Urinary bladder (tissue), 4 donors: ENCODE results near the gene ALOX12B. TPM values are rescaled to one million over a fixed set of nuclear protein-coding genes. Genes with fewer than 3 reads are reported as not detected.

Experiments used
- DNase-seq: peaks from one replicate; pipeline ENCODE4 v3.0.0-alpha.2; 2015; ENCODE audit errors: extremely low spot score
- H3K27ac ChIP-seq: one replicate; pipeline ENCODE4 v1.5.1; 2013; ENCODE audit warnings: low read depth, mild to moderate bottlenecking, moderate library complexity
- H3K36me3 ChIP-seq: one replicate; pipeline ENCODE4 v1.6.1; 2013; ENCODE audit warnings: mild to moderate bottlenecking, moderate library complexity; ENCODE audit not compliant: insufficient read depth
- H3K4me1 ChIP-seq: one replicate; pipeline ENCODE4 v1.6.1; 2013; ENCODE audit warnings: mild to moderate bottlenecking, moderate library complexity; ENCODE audit not compliant: insufficient read depth
- H3K4me3 ChIP-seq: one replicate; pipeline ENCODE4 v1.5.1; 2013; ENCODE audit warnings: low read depth, low read length
- WGBS: extraction: QIAGEN DNeasy Blood & Tissue Kit; methylation state at CpG from one replicate; pipeline ENCODE4 v1.1.7; 2013; 5-methylcytosine and 5-hydroxymethylcytosine counted together
- polyA plus RNA-seq: library from polyadenylated mRNA; stranded (reverse); fragments of 200-250 nt; gene quantifications from one replicate; pipeline ENCODE4 v1.2.3, GENCODE V29; 2013
- total RNA-seq: library from RNA; depleted of rRNA; stranded (reverse); fragments of >200 nt; gene quantifications from one replicate; pipeline ENCODE4 v1.2.3, GENCODE V29; 2014
- donor health status: healthy with polysubstance abuse.
- donor health status: healthy.

Gene ALOX12B
- total and polyA plus RNA-seq, 2 donors = 0.11 TPM; not detected in 1

DNA sequence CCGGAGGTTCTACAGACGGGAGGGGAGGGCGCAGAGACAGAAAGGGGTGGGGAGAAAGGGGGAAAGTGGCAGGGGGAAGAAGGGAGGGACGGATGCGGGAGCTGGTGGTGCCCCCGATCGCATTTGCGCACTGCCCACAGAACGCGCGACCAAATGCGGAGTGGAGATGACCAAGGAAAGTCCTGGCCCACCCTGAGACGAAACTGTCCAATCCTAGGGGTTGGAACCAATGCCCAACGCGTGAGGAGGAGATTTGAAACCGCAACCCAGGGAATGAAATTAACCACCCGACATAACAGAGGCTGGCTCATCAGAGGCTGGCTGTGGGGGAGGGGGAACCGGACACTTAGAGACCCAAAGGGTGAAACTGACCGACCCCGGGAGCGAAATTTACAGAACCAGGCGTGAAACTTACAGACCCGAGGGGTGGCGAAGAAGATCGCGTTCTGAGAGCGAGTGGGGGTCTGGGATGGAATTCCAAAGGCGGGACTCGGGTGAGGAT, 35.0 kb upstream of the ALOX12B start:
- under 1% methylated on average over 29 of the region's 29 CpGs for WGBS
- Histone ChIP-seq H3K4me3 (peak overlapping the region; percentile 50), H3K4me1 (peaks cover 3% of the 10 kb centered on the region), H3K27ac (no peak overlapping the region), H3K36me3 (no peaks in the 10 kb centered on the region)
- no peak for DNase-seq

GRCh38 chr17:8121681-8122421, 34.3 kb upstream of the ALOX12B start:
- peak overlapping the region; percentile 50 for H3K4me3 ChIP-seq
- DNase-seq = no peak
- no peak overlapping the region for H3K27ac ChIP-seq
- H3K36me3 ChIP-seq = no peaks in the 10 kb centered on the region
- peaks cover 3% of the 10 kb centered on the region for H3K4me1 ChIP-seq
- under 1% methylated on average over 76 of the region's 76 CpGs for WGBS

GRCh38 chr17:8121407-8121680, 33.8 kb upstream of the ALOX12B start:
- Histone ChIP-seq H3K27ac (no peak overlapping the region), H3K4me3 (peak overlapping the region; percentile 50), H3K4me1 (peaks cover 3% of the 10 kb centered on the region), H3K36me3 (no peaks in the 10 kb centered on the region)
- 1% methylated on average over 25 of the region's 25 CpGs for WGBS
- no peak for DNase-seq

DNA sequence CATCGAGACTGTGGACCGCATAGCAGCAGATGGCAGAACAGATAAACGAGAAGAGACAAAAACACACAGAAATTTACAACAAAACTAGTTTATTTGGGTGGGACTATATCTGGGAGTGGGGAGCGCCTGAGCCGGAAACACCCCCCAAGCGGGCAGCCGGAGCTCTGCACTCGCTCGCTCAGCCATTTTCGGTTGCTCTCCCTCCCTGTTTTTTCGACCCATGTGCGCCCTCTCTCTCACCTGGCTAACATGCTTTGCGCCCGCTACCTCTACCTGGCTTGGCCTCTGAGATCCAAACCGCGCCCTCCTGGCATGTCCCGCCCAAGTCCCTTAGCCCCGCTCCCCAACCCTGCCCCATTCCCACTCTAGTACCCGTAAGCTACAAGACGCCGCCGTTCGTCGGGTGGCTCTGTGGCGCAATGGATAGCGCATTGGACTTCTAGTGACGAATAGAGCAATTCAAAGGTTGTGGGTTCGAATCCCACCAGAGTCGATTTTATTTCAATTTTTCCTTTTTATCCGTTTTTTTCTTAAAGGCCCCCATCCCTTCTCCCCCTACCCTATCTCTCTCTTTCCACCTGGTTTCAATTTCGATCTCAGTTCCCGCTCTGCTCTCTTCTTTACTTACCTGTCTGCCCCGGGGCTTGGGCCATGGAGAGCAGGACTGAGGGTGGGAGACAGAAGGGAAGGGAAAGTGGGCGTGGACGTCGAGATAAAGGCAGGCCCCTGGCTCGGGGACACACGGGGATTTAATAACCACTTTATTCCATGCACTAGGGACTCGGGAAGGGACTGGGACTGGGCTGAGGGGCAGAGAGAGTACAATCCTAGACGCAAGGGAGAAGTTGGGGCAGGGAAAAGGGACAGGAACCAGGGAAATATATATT, 33.2 kb upstream of the ALOX12B start:
- Histone ChIP-seq H3K36me3 (no peaks in the 10 kb centered on the region), H3K4me3 (peak overlapping the region; percentile 14), H3K4me1 (peaks cover 3% of the 10 kb centered on the region), H3K27ac (no peak overlapping the region)
- DNase-seq = no peak
- 1% methylated on average over 40 of the region's 40 CpGs for WGBS

- H3K27ac ChIP-seq = no peak overlapping the region
- WGBS = under 1% methylated on average over 28 of the region's 28 CpGs
- no peaks in the 10 kb centered on the region for H3K4me1 ChIP-seq
- no peaks in the 10 kb centered on the region for H3K36me3 ChIP-seq
- no peak overlapping the region for H3K4me3 ChIP-seq
- DNase-seq = peak; percentile 97
These were observed 32.3 kb upstream of the ALOX12B start for GRCh38 chr17:8119581-8120519.

DNA sequence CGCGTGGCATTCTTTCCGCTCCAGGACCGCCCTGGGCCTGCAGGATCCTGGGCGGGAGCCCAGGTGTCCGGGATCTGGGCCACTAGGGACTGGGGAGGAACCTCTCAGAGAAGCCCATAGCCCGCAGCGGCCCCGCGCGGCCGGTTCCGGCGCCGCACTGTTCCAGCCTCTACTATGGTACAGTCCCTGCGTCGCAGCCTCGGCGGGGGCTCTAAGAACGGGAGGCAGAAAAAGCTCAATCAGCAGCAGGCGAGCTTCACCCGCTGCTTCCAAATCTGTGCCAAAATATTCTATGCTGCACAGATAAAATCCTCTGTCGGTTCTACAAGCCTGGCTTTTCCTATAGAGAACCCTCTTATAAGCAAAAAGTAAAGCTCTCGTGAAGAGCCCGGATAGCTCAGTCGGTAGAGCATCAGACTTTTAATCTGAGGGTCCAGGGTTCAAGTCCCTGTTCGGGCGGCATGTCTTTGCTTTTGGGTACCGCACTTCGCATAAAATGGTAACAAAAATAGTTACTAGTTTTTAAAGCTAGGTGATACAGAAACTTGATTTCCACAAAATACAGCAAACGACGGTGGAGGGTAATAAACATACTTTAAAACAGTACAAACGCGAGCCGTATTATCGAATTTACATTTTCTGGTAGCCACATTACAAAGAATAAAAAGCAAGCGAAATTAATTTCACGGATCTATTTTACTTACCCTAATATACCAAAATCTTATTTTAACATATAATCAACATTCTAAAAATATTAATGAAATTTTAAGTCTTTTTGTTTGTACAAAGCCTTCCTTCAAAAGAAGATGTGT, 31.5 kb upstream of the ALOX12B start:
- peak; percentile 89 for DNase-seq
- Histone ChIP-seq H3K4me3 (peak overlapping the region; percentile 42), H3K36me3 (no peaks in the 10 kb centered on the region), H3K27ac (peak overlapping the region; percentile 70), H3K4me1 (no peaks in the 10 kb centered on the region)
- WGBS = under 1% methylated on average over 38 of the region's 38 CpGs

DNA sequence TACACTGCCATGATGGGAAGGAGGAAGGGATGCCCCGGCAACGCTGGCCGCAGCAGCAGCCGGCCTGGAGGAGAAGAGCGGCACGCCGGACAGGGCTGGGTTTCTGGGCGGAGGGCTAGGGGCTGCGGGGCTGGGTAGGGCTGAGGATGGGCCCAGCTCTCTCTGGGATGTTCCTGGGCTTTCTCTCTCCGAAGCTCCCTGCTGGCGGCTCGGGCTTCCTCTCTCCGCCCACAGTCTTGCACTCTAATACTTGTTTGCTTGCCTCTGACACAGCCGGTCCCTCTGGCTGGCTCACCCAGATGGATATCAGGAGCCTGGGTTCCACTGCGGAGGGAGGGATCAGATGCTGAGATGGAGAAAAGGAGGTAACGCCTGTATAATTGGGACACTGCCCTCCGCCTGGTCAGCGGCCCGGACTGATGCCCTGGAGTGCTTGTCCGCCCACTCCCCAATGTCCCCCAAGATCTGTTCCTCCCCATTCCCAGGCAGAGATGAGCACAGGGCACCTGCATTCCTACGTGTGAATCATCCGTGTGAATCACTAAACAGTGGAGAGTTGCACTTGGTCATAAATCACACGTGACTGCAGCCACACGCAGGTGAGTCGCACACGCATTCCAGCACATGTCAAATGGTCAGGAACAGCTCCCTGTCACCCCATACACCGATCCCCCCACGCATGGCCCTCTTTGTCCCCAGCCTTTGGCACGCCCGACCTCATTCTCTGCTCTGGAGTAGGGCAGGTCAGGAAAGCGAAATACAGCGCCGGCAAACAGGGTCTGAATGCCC, 30.7 kb upstream of the ALOX12B start, which contains the start of gene ALOXE3:
Gene ALOXE3, minus strand, starts transcription at position 535 of the 789 bp plus-strand sequence. Its CDS starts 524 bp downstream, at position 11.
- peak within 1 kb of the TSS; percentile 42 for H3K4me3 ChIP-seq
- 1% methylated on average over 33 of the region's 33 CpGs for WGBS
- no peak for DNase-seq
- no peaks in the 10 kb centered on the region for H3K36me3 ChIP-seq
- H3K4me1 ChIP-seq = no peaks in the 10 kb centered on the region
- peak within 1 kb of the TSS; percentile 70 for H3K27ac ChIP-seq

DNA sequence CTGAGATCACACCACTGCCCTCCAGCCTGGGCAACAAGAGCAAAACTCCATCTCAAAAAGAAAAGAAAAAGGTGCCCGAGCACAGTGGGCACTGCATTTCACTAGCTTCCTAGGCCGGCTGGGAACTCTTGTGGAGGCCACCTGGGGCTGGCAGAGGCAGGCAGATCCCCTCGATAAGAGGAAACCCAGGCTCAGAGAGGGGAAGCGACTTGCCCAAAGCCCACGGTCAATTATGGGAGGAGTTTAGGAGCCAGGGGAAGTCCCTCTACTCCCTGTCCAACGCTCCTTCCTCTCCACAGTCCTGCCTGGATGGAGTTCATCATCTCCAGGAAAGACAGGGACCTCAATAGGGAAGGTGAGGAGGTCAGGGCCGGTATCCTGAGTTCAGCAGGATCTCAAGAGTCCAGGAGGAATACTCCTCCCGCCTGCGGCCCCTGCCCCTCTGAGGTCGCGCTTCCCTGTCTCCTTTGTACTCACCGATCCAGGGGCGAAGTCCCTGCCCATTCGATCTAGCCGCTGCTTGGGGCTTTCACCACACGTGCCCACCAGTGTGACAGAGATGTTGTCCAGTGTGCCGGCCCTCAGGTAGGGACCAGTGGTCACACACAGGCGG, 30.0 kb upstream of the ALOX12B start:
- Histone ChIP-seq H3K27ac (no peak overlapping the region), H3K4me1 (no peaks in the 10 kb centered on the region), H3K4me3 (no peak overlapping the region), H3K36me3 (no peaks in the 10 kb centered on the region)
- 8% methylated on average over 18 of the region's 18 CpGs for WGBS
- no peak for DNase-seq

GRCh38 chr17:8116776-8117175, 29.3 kb upstream of the ALOX12B start:
- Histone ChIP-seq H3K4me3 (no peak overlapping the region), H3K4me1 (no peaks in the 10 kb centered on the region), H3K27ac (no peak overlapping the region), H3K36me3 (no peaks in the 10 kb centered on the region)
- no peak for DNase-seq
- 53% methylated on average over 18 of the region's 18 CpGs for WGBS

DNA sequence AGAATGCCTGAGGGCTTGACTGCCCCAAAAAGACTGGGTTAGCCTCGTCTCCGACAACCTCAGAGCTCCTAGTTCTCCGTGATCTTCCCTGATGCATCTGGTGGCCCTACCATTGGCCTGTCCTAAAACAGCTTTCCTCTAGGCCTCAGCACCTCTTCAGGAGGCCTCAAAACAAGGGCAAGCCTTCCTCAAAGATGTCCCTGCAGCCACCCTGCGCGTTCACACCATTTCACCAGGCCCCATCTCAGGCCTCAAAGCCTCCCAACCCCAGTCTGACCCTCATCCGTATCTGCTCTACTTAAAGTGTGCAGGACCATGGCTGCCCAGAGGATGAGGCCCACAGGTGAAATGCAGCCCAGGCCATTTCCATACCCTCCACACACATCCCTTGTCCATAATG, 23.4 kb upstream of the ALOX12B start:
- WGBS = 94% methylated on average over 6 of the region's 6 CpGs
- Histone ChIP-seq H3K4me3 (no peak overlapping the region), H3K36me3 (no peaks in the 10 kb centered on the region), H3K27ac (no peak overlapping the region), H3K4me1 (no peaks in the 10 kb centered on the region)
- no peak for DNase-seq

GRCh38 chr17:8110456-8110804, 22.9 kb upstream of the ALOX12B start:
- 23% methylated on average over 10 of the region's 10 CpGs for whole genome bisulfite sequencing
- Histone ChIP-seq H3K4me1 (no peaks in the 10 kb centered on the region), H3K27ac (no peak overlapping the region), H3K36me3 (no peaks in the 10 kb centered on the region), H3K4me3 (no peak overlapping the region)
- DNase-seq = no peak
